MM.1S (cell line): Measurements from ENCODE around the gene GALNS.

Source experiments
- DNase-seq: peaks from one replicate; pipeline ENCODE4 v3.0.0-alpha.2; 2015
- H2AFZ ChIP-seq: fragments of 300-600 bp; sonication (generic); 2 replicates; pipeline ENCODE4 v1.6.0; 2016; ENCODE audit warnings: antibody characterized with exemption, low read length
- H3F3A ChIP-seq: fragments of 300-600 bp; sonication (generic); 2 replicates; pipeline ENCODE4 v1.6.1; 2016; ENCODE audit warnings: mild to moderate bottlenecking, antibody characterized with exemption, low read length, moderate library complexity, mixed read lengths; ENCODE audit not compliant: insufficient read depth
- H3K27ac ChIP-seq: fragments of 300-600 bp; sonication (generic); 2 replicates; pipeline ENCODE4 v1.5.1; 2016; ENCODE audit warnings: mild to moderate bottlenecking, low read length
- H3K27me3 ChIP-seq: fragments of 300-600 bp; sonication (generic); replicated peaks from 2 replicates; pipeline ENCODE4 v1.6.0; 2016; ENCODE audit warnings: low read length; ENCODE audit not compliant: insufficient read depth
- H3K36me3 ChIP-seq: fragments of 300-600 bp; sonication (generic); replicated peaks from 2 replicates; pipeline ENCODE4 v1.6.1; 2016; ENCODE audit warnings: mild to moderate bottlenecking, low read length, mixed read lengths; ENCODE audit not compliant: insufficient read depth
- H3K4me1 ChIP-seq: fragments of 300-600 bp; sonication (generic); 2 replicates; pipeline ENCODE4 v1.6.1; 2016; ENCODE audit warnings: low read length, mixed read lengths
- H3K4me2 ChIP-seq: fragments of 300-600 bp; sonication (generic); 2 replicates; pipeline ENCODE4 v1.6.0; 2016; ENCODE audit warnings: low read depth, low read length
- H3K4me3 ChIP-seq: fragments of 300-600 bp; sonication (generic); 2 replicates; pipeline ENCODE4 v1.5.1; 2016; ENCODE audit warnings: low read length, mixed read lengths
- H3K79me2 ChIP-seq: fragments of 300-600 bp; sonication (generic); 2 replicates; pipeline ENCODE4 v1.6.1; 2016; ENCODE audit warnings: mixed run types, low read length, mixed read lengths
- H3K9ac ChIP-seq: fragments of 300-600 bp; sonication (generic); 2 replicates; pipeline ENCODE4 v1.6.1; 2016; ENCODE audit warnings: low read length, mixed read lengths
- H3K9me2 ChIP-seq: fragments of 300-600 bp; sonication (generic); replicated peaks from 2 replicates; pipeline ENCODE4 v1.6.1; 2016; ENCODE audit warnings: mild to moderate bottlenecking, low read length, mixed read lengths; ENCODE audit not compliant: insufficient read depth
- H3K9me3 ChIP-seq: fragments of 300-600 bp; sonication (generic); replicated peaks from 2 replicates; pipeline ENCODE4 v1.6.1; 2016; ENCODE audit warnings: mild to moderate bottlenecking, low read length, mixed read lengths; ENCODE audit not compliant: insufficient read depth
- H4K20me1 ChIP-seq: fragments of 300-600 bp; sonication (generic); 2 replicates; pipeline ENCODE4 v1.6.1; 2016; ENCODE audit warnings: mild to moderate bottlenecking, low read length, moderate library complexity, mixed read lengths; ENCODE audit not compliant: insufficient read depth
- EZH2 ChIP-seq: fragments of 300-600 bp; sonication (generic); optimal IDR thresholded peaks from 2 replicates; pipeline ENCODE3; 2017; ENCODE audit warnings: low read depth, mild to moderate bottlenecking, antibody characterized with exemption, low read length, mixed read lengths
- EZH2phosphoT487 ChIP-seq: fragments of 300-600 bp; sonication (generic); IDR thresholded peaks from 2 replicates; pipeline ENCODE4 v1.6.1; 2018; ENCODE audit warnings: antibody characterized with exemption, low read length
- TF ChIP-seq, protein P1 (sequence below): fragments of 300-600 bp; sonication (generic); IDR thresholded peaks from 2 replicates; pipeline ENCODE4 v1.5.1; 2016; ENCODE audit warnings: antibody characterized with exemption, low read length, mixed read lengths

Gene GALNS

DNA sequence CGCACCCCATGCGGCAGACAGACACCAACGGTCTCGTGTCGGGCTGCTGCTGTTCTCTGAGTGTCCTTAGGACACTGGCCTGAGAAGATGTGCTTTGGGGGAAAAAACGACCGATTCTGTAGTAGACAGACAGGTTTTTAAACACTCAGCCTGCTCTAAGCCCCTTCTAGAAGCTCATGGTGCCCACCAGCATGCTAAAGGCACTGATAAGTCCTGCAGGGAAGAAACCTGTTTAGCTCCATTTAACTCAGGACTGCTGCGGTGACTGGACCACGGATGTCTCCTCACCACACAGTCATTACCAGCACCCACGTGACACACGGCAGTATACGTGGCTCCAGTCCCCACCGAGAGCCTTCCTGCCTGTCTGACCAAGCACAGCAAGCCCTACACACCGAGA is 26.0 kb downstream of the GALNS start:
- H4K20me1 ChIP-seq = no peaks in the 10 kb centered on the region
- TF ChIP-seq EZH2phosphoT487 = no peak

DNA sequence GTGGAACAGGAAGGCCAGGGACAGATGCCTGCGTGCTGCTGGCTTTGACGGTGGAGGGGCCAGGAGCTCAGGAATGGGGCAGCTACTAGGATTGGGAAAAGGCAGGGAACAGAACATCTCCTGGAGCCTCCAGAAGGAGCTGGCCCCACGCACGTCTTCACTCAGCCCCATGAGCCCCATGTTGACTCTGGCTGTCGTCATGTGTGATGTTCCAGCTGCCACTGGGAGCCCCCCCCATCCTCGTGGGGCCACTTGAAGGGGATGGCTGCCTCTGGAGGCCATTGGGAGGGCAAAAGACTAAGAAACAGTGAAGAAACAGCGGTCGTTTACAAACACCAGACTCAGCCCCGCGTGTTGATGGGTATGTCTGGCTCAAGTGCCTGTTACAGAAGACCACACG is 26.5 kb downstream of the GALNS start:
- Histone ChIP-seq H3K9me2 (no peaks in the 10 kb centered on the region), H2AFZ (no peak overlapping the region), H3F3A (no peaks in the 10 kb centered on the region), H3K27me3 (peaks cover 4% of the 10 kb centered on the region; the same call in 1 of the 2 replicates), H3K4me2 (no peak overlapping the region), H3K27ac (no peak overlapping the region), H3K36me3 (no peaks in the 10 kb centered on the region), H3K9ac (no peak overlapping the region), H3K4me1 (no peaks in the 10 kb centered on the region), H3K79me2 (no peaks in the 10 kb centered on the region), H3K9me3 (no peaks in the 10 kb centered on the region), H4K20me1 (no peaks in the 10 kb centered on the region), H3K4me3 (no peak overlapping the region)
- DNase-seq = no peak
- no peak for TF ChIP-seq EZH2
- TF ChIP-seq, protein P1, sequence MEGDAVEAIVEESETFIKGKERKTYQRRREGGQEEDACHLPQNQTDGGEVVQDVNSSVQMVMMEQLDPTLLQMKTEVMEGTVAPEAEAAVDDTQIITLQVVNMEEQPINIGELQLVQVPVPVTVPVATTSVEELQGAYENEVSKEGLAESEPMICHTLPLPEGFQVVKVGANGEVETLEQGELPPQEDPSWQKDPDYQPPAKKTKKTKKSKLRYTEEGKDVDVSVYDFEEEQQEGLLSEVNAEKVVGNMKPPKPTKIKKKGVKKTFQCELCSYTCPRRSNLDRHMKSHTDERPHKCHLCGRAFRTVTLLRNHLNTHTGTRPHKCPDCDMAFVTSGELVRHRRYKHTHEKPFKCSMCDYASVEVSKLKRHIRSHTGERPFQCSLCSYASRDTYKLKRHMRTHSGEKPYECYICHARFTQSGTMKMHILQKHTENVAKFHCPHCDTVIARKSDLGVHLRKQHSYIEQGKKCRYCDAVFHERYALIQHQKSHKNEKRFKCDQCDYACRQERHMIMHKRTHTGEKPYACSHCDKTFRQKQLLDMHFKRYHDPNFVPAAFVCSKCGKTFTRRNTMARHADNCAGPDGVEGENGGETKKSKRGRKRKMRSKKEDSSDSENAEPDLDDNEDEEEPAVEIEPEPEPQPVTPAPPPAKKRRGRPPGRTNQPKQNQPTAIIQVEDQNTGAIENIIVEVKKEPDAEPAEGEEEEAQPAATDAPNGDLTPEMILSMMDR = no peak
- TF ChIP-seq EZH2phosphoT487 = no peak

More for the DNA sequence above, 26.0 kb downstream of the GALNS start:
- H3K9ac ChIP-seq = no peak overlapping the region
- no peak overlapping the region for H3K4me3 ChIP-seq
- H2AFZ ChIP-seq = no peak overlapping the region
- H3K27me3 ChIP-seq = peaks cover 4% of the 10 kb centered on the region; the same call in 1 of the 2 replicates
- DNase-seq = no peak
- H3F3A ChIP-seq = no peaks in the 10 kb centered on the region
- no peaks in the 10 kb centered on the region for H3K4me1 ChIP-seq
- no peak overlapping the region for H3K27ac ChIP-seq
- no peaks in the 10 kb centered on the region for H3K79me2 ChIP-seq
- H3K36me3 ChIP-seq = no peaks in the 10 kb centered on the region
- no peaks in the 10 kb centered on the region for H3K9me2 ChIP-seq
- H3K9me3 ChIP-seq = no peaks in the 10 kb centered on the region
- no peak overlapping the region for H3K4me2 ChIP-seq

DNA sequence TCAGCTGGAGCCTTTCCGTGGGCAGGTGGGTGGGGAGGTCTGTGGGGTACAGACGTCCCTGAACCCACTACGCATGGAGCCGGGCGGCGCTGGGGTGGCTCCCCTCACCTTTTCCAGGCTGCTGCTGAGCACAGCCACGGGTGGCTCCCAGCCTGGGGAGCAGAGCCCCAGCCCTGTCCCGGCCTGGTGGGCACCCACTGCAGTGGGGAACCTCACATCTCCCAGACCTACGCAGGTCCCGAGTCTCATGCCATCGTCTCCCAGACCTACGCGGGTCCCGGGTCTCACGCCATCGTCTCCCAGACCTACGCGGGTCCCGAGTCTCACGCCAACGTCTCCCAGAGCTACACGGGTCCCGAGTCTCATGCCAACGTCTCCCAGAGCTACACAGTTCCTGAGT is 28.0 kb downstream of the GALNS start:
- no peaks in the 10 kb centered on the region for H4K20me1 ChIP-seq
- H3K4me2 ChIP-seq = no peak overlapping the region
- H3K27ac ChIP-seq = no peak overlapping the region
- H3K27me3 ChIP-seq = peaks cover 4% of the 10 kb centered on the region; the same call in 1 of the 2 replicates
- TF ChIP-seq EZH2phosphoT487 = no peak
- TF ChIP-seq EZH2 = no peak
- TF ChIP-seq, protein P1 = no peak
- H3K4me3 ChIP-seq = no peak overlapping the region
- H2AFZ ChIP-seq = no peak overlapping the region
- no peaks in the 10 kb centered on the region for H3F3A ChIP-seq
- H3K79me2 ChIP-seq = no peaks in the 10 kb centered on the region
- H3K9me2 ChIP-seq = no peaks in the 10 kb centered on the region
- no peaks in the 10 kb centered on the region for H3K9me3 ChIP-seq
- no peaks in the 10 kb centered on the region for H3K4me1 ChIP-seq
- no peaks in the 10 kb centered on the region for H3K36me3 ChIP-seq
- H3K9ac ChIP-seq = no peak overlapping the region
- no peak for DNase-seq

DNA sequence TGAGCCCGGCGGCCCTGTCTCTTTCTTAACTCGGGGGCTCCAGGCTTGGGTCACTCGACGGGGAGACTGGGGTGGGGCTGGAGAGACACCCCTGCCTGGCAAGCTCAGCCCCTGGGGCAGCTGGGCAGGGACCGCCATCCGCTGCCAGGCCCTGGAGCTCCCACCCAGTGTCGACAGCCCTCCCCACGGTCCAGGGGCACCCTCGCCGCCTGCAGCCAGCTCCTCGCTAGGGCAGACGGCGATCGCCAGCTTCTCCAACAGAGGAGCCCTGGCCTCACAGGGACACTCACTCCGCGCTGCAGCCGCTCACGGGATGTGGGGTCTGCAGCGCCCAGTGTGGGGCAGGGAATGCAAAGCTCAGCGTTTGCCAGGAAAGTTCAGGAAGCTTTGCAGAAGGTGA is 29.0 kb downstream of the GALNS start:
- no peaks in the 10 kb centered on the region for H3F3A ChIP-seq
- no peaks in the 10 kb centered on the region for H3K9me2 ChIP-seq
- H4K20me1 ChIP-seq = no peaks in the 10 kb centered on the region
- DNase-seq = no peak
- 0 out of 2 replicates have a peak, but pooled peaks cover 4% of the 10 kb centered on the region for H3K27me3 ChIP-seq
- TF ChIP-seq EZH2 = no peak
- no peak for TF ChIP-seq EZH2phosphoT487
- TF ChIP-seq, protein P1 = no peak
- H3K79me2 ChIP-seq = no peaks in the 10 kb centered on the region
- no peak overlapping the region for H3K9ac ChIP-seq
- no peak overlapping the region for H3K27ac ChIP-seq
- no peaks in the 10 kb centered on the region for H3K4me1 ChIP-seq
- no peaks in the 10 kb centered on the region for H3K9me3 ChIP-seq
- no peak overlapping the region for H3K4me3 ChIP-seq
- H3K4me2 ChIP-seq = no peak overlapping the region
- no peak overlapping the region for H2AFZ ChIP-seq
- H3K36me3 ChIP-seq = no peaks in the 10 kb centered on the region
